ENCODE results near the gene CERS5. TPM values are rescaled to one million over a fixed set of nuclear protein-coding genes. Genes with fewer than 3 reads are reported as not detected.

CERS5 gene
- polyA plus RNA-seq, 3 donors: 30.6 to 44.4 (median 38.7) TPM

DNA sequence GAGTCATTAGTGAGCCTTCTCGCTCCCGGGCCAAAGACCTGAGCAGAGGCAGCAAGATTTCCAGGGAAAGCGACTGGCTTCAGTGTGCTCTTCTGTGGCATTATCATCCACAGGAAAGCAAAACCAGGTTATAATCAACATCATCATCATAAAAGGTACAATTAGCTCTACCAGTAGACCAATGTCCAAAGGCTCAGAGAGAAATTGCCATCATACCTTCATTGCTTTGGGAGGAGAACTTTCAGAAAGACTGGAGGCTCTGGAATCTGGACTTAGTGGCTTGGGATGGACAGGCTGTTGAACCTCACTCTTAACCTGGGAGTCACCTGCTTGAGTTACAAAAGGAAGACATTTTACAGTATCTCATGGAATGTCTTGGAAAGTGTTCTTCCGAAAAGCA is 25.1 kb upstream of the CERS5 start:
- H3K27ac Mint-ChIP-seq: no peak overlapping the region
- intact Hi-C loops (cut with micrococcal nuclease): no loop called here
- Histone ChIP-seq H3K9me3 (replicated peaks in 1 of 2; ENCODE audit: control insufficient read depth in 1 of 2, insufficient read depth in 1 of 2, low read length in 2 of 2) (no peaks in the 10 kb centered on the region), H2AFZ (ENCODE audit: insufficient read depth, low read depth, low read length, poor library complexity, severe bottlenecking) (no peak overlapping the region), H4K20me1 (ENCODE audit: insufficient read depth, low read length) (no peaks in the 10 kb centered on the region), H3K79me2 (ENCODE audit: insufficient read depth, low read length) (no peaks in the 10 kb centered on the region), H3K27ac (ENCODE audit: low read depth in 1 of 2, low read length in 2 of 2) (no peak overlapping the region), H3K9ac (ENCODE audit: insufficient read depth, low read length, poor library complexity, severe bottlenecking) (no peak overlapping the region), H3K4me1 (ENCODE audit: control insufficient read depth in 1 of 2, insufficient read depth in 2 of 2, low read length in 2 of 2) (no peaks in the 10 kb centered on the region), H3K4me3 (replicated peaks in 1 of 3; ENCODE audit: low read depth in 2 of 3, low read length in 3 of 3) (no peak overlapping the region), H3K27me3 (ENCODE audit: control insufficient read depth in 2 of 2, insufficient read depth in 2 of 2, low read length in 2 of 2) (no peaks in the 10 kb centered on the region), H3K36me3 (replicated peaks in 1 of 2; ENCODE audit: control insufficient read depth in 1 of 2, insufficient read depth in 2 of 2, low read length in 2 of 2) (no peaks in the 10 kb centered on the region), H3K4me2 (replicated peaks; ENCODE audit: extremely low read depth, low read length, poor library complexity, severe bottlenecking) (no peak overlapping the region)
- DNase-seq: no peak
- no peaks in the 10 kb centered on the region for H3K4me1 Mint-ChIP-seq
- WGBS (ENCODE audit: insufficient coverage): 100% methylated on average over 3 of the region's 4 CpGs
- no peak for TF ChIP-seq CTCF (IDR thresholded peaks at IDR 0.05)
- H3K4me3 Mint-ChIP-seq: no peak overlapping the region
- no peaks in the 10 kb centered on the region for H3K9me3 Mint-ChIP-seq
- no peaks in the 10 kb centered on the region for H3K27me3 Mint-ChIP-seq (ENCODE audit: low read depth in 3 of 3)
- H3K36me3 Mint-ChIP-seq: peaks cover 4 to 6% of the 10 kb centered on the region in 2 donors

DNA sequence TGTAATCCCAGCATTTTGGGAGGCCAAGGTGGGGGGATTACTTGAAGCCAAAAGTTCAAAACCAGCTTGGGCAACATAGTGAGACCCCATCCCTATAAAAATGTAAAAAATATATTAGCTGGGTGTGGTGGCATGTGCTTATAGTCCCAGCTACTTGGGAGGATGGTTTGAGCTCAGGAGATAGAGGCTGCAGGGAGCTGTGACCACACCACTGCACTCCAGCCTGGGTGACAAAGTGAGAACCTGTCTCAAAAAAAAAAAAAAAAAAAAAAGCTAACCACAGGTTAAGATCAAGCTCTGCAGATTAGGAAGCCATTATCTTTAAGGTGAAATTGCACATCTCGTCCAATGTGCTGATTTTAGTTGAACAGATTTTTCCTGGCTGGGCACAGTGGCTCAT is 23.7 kb upstream of the CERS5 start:
- Mint-ChIP-seq H3K9me3 (no peaks in the 10 kb centered on the region), H3K4me3 (no peak overlapping the region), H3K27ac (no peak overlapping the region), H3K27me3 (ENCODE audit: low read depth in 3 of 3) (peaks cover 0 to 1% (median 0%) of the 10 kb centered on the region in 3 donors), H3K36me3 (peaks cover 4 to 6% of the 10 kb centered on the region in 2 donors), H3K4me1 (no peaks in the 10 kb centered on the region)
- H3K9ac ChIP-seq (ENCODE audit: insufficient read depth, low read length, poor library complexity, severe bottlenecking): no peak overlapping the region
- no peaks in the 10 kb centered on the region for H3K4me1 ChIP-seq (ENCODE audit: control insufficient read depth in 1 of 2, insufficient read depth in 2 of 2, low read length in 2 of 2)
- no peaks in the 10 kb centered on the region for H4K20me1 ChIP-seq (ENCODE audit: insufficient read depth, low read length)
- H3K36me3 ChIP-seq (replicated peaks in 1 of 2; ENCODE audit: control insufficient read depth in 1 of 2, insufficient read depth in 2 of 2, low read length in 2 of 2): no peaks in the 10 kb centered on the region
- no peak overlapping the region for H2AFZ ChIP-seq (ENCODE audit: insufficient read depth, low read depth, low read length, poor library complexity, severe bottlenecking)
- H3K9me3 ChIP-seq (replicated peaks in 1 of 2; ENCODE audit: control insufficient read depth in 1 of 2, insufficient read depth in 1 of 2, low read length in 2 of 2): no peaks in the 10 kb centered on the region
- no peak overlapping the region for H3K4me3 ChIP-seq (replicated peaks in 1 of 3; ENCODE audit: low read depth in 2 of 3, low read length in 3 of 3)
- H3K27me3 ChIP-seq (ENCODE audit: control insufficient read depth in 2 of 2, insufficient read depth in 2 of 2, low read length in 2 of 2): no peaks in the 10 kb centered on the region
- no peak overlapping the region for H3K4me2 ChIP-seq (replicated peaks; ENCODE audit: extremely low read depth, low read length, poor library complexity, severe bottlenecking)
- DNase-seq: no peak
- TF ChIP-seq CTCF (IDR thresholded peaks at IDR 0.05): no peak
- no peak overlapping the region for H3K27ac ChIP-seq (ENCODE audit: low read depth in 1 of 2, low read length in 2 of 2)
- H3K79me2 ChIP-seq (ENCODE audit: insufficient read depth, low read length): no peaks in the 10 kb centered on the region
- 100% methylated on average over 1 of the region's 1 CpG for WGBS (ENCODE audit: insufficient coverage)
- intact Hi-C loops (cut with micrococcal nuclease): no loop called here
